Activated T-cell treated with anti-CD3 and anti-CD28 coated beads, Interleukin-2, amount 50 U/mL, for 4 hours (primary cell): ENCODE results near the gene SP3. TPM values are rescaled to one million over a fixed set of nuclear protein-coding genes. Genes with fewer than 3 reads are reported as not detected.
"Not testable (repeated sequence)": the region's sequence is repeated elsewhere in the genome, so short reads cannot be mapped to it uniquely, and the experiment has no call there.

Experiments used
- ATAC-seq, 2 donors: fragments of 200-7000 bp; cut with Tn5 transposase; one replicate each; pipeline ENCODE4 v1.10.0; 2021
- DNase-seq: peaks from one replicate; pipeline ENCODE4 v3.0.0-alpha.2; 2020
- H3K27me3 Mint-ChIP-seq: one replicate; pipeline ENCODE4 v1.8.0; 2021; ENCODE audit warnings: low read depth, mixed read lengths
- H3K36me3 Mint-ChIP-seq: one replicate; pipeline ENCODE4 v1.8.0; 2022; ENCODE audit warnings: mixed read lengths; ENCODE audit not compliant: insufficient read depth
- H3K4me1 Mint-ChIP-seq: one replicate; pipeline ENCODE4 v1.8.0; 2021; ENCODE audit warnings: low read depth, mixed read lengths
- H3K4me3 Mint-ChIP-seq: one replicate; pipeline ENCODE4 v1.8.0; 2021; ENCODE audit warnings: mild to moderate bottlenecking, moderate library complexity, mixed read lengths
- H3K9me3 Mint-ChIP-seq: one replicate; pipeline ENCODE4 v1.8.0; 2021; ENCODE audit warnings: mixed read lengths
- total RNA-seq, 3 donors: library from RNA; stranded (reverse); gene quantifications; one replicate each; pipeline ENCODE4 v1.2.1, GENCODE V29; 2021

The SP3 gene
- total RNA-seq, 3 donors from 2014 or later = 86.5 to 89.9 (median 89.9) TPM

DNA sequence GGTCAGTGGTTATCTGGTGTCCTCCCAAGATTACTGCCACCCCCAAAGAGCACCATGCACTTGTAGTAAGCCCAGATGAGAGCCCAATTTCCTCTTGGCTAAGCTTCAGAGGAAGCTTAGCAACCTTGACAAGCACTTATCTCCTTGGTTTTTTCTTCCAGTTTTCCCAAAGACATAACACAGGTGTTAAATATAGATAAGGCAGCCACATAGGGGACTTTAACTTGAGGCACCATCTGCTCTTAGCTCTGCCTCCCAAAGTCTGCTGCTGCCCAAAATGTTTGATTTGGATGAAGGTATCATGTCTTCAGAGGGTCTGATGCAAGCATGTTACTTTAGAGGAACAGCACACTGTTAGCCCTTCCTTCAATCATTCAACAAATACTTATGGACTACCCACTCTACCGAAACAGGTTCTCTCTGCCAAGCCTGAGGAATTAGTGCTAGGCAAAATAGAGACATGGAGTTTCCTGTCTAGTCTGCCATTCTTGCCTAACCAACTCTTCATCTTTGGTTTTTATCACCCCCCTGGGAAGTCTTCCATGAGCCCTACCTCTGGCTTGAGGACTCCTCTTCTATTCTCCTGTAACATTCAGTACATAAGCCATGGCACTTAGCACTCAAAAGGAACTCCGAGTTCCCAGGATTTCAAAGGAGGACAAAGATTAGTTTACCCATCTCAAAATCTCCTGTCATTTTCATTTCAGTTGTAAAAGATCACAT, 73.7 kb downstream of the SP3 start:
- DNase-seq = no peak
- Mint-ChIP-seq H3K4me1 (peaks cover 11% of the 10 kb centered on the region), H3K36me3 (peaks cover 7% of the 10 kb centered on the region), H3K9me3 (peaks cover 14% of the 10 kb centered on the region), H3K27me3 (peaks cover 23% of the 10 kb centered on the region), H3K4me3 (no peak overlapping the region)
- ATAC-seq = no peak

DNA sequence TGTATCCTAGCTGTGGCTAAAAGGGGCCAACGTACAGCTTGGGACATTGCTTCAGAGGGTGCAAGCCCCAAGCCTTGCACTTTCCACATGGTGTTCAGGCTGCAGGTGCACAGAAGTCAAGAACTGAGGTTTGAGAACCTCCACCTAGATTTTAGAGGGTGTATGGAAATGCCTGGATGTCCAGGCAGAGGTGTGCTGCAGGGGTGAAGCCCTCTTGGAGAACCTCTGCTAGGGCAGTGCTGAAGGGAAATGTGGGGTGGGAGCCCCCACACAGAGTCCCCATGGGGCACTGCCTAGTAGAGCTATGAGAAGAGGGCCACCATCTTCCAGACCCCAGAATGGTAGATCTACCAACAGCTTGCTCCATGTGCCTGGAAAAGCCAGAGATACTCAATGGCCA, 75.7 kb downstream of the SP3 start:
- ATAC-seq, H3K4me3 Mint-ChIP-seq, DNase-seq, H3K36me3 Mint-ChIP-seq, H3K4me1 Mint-ChIP-seq: not testable (repeated sequence)
- Mint-ChIP-seq H3K27me3 (peaks cover 31% of the 10 kb centered on the region), H3K9me3 (peaks cover 14% of the 10 kb centered on the region)

DNA sequence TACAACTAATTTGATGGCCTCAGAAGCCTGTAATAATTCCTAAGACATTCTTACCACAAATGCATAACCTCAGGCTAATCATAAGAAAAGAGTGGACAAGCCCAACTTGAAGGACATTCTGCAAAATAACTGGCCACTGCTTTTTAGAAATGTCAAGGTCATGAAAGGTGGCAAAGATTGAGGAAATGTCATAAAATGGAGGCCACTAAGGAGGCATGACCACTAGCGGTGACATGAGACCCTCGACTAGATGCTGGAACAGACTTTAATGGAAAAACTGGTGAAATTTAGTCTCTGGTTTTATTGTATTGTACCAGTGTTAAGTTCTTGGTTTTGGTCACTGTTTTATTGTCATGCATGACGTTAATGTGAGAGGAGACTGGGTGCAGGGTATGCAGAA, 78.6 kb downstream of the SP3 start:
- H3K9me3 Mint-ChIP-seq = peaks cover 14% of the 10 kb centered on the region
- no peak for DNase-seq
- H3K4me3 Mint-ChIP-seq = no peak overlapping the region
- peaks cover 28% of the 10 kb centered on the region for H3K27me3 Mint-ChIP-seq
- peaks cover 7% of the 10 kb centered on the region for H3K36me3 Mint-ChIP-seq
- no peak for ATAC-seq
- H3K4me1 Mint-ChIP-seq = no peaks in the 10 kb centered on the region

DNA sequence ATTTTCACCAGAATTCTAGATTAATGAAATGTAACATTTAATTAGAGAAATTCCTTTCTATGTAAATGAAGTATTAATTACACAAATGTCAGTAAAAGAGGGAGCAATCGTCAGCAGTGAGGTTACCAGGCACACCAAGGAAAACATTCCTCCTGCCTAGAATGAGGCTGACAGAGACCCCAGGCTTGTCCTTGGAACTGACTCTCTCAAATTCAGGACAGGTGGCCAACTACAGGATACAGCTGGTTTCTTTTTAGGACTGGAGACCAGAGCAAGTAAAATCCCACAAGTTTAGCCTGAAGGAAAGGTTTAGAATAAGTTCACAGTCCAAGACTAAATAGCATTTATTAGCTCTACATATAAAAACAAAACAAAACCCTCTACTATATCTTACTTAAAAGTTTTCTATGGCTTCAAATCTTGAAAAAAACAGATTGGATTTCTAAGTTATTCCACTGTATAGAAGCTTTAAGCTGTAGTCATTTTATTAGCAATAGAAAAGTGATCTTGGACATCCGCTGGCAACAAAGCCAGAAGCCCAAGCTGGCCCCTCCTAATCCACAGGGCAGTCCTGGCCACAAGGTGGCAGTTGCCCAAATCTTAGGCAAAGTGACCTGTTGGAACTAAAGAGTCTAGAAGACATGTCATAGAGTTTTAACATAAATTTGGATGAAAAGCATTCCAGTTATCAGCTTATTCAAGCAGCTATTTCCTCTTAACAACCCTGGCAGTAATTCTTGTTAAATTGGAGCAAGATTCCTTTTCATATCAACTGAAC, 81.0 kb downstream of the SP3 start:
- ATAC-seq (no peak), DNase-seq (peak; percentile 17)
- H3K4me1 Mint-ChIP-seq = no peaks in the 10 kb centered on the region
- H3K27me3 Mint-ChIP-seq = peaks cover 29% of the 10 kb centered on the region
- no peak overlapping the region for H3K4me3 Mint-ChIP-seq
- H3K9me3 Mint-ChIP-seq = peaks cover 6% of the 10 kb centered on the region
- H3K36me3 Mint-ChIP-seq = peaks cover 5% of the 10 kb centered on the region

DNA sequence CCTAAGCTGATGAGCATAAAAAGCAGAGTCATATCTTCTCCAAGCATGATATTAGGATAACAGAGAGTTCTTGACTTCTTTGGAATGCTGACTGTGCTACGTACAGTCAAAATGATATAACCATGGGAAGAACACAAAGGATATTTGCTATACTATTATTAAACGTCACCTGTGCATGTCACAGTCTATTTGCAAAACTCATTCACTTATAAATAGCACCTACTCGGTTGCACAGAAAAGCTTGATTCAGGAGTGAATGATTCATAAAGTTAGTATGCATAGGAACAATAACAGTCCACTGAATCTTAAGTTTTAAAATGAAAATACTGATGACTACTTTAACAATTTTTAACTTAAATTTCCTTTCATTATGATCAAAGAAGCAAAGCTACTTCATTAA, 83.3 kb downstream of the SP3 start:
- Mint-ChIP-seq H3K4me3 (no peak overlapping the region), H3K4me1 (no peaks in the 10 kb centered on the region), H3K27me3 (peaks cover 29% of the 10 kb centered on the region), H3K9me3 (no peaks in the 10 kb centered on the region), H3K36me3 (no peaks in the 10 kb centered on the region)
- DNase-seq (no peak), ATAC-seq (no peak)

DNA sequence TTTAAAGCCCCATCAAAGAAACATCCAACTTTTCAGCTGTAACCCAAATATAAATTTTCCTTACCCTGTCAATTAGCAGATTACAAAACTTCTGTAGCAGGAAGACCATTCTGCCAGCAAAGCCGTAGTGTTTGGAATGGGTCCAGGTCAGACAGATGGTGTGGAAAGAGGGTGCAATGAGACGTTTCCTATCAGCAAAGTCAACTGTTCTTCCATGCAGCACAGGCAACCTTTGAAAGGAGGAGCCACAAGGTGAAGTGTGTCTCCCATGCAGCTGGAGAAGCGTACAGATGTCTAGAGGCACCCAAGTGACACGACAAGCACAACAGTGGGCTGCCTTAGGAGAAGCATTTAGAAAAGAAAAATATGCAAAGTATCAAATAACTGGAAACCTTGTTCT, 83.7 kb downstream of the SP3 start:
- ATAC-seq (no peak), DNase-seq (no peak)
- no peaks in the 10 kb centered on the region for H3K9me3 Mint-ChIP-seq
- H3K4me1 Mint-ChIP-seq = no peaks in the 10 kb centered on the region
- no peaks in the 10 kb centered on the region for H3K36me3 Mint-ChIP-seq
- peaks cover 29% of the 10 kb centered on the region for H3K27me3 Mint-ChIP-seq
- H3K4me3 Mint-ChIP-seq = no peak overlapping the region

DNA sequence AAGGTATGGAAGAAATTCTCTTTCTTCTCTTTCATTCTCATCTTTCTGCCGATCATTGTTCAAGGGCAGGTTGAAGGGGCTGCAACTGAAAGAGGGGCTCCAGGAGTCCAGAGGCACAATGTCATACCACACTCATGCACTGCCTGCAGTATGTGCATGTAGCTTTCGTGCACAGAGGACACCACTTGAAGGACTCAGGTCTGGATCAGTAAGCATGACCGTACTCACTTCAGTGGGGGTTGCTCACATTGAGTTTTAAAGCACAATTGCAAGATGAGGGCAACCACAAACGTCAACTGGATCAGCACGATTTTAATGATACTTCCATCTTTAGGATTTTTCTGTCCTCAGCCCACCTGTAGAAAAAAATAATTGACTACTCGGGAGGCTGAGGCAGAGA, 84.6 kb downstream of the SP3 start:
- no peak for DNase-seq
- no peak overlapping the region for H3K4me3 Mint-ChIP-seq
- no peak for ATAC-seq
- no peaks in the 10 kb centered on the region for H3K36me3 Mint-ChIP-seq
- peaks cover 30% of the 10 kb centered on the region for H3K27me3 Mint-ChIP-seq
- no peaks in the 10 kb centered on the region for H3K9me3 Mint-ChIP-seq
- no peaks in the 10 kb centered on the region for H3K4me1 Mint-ChIP-seq

DNA sequence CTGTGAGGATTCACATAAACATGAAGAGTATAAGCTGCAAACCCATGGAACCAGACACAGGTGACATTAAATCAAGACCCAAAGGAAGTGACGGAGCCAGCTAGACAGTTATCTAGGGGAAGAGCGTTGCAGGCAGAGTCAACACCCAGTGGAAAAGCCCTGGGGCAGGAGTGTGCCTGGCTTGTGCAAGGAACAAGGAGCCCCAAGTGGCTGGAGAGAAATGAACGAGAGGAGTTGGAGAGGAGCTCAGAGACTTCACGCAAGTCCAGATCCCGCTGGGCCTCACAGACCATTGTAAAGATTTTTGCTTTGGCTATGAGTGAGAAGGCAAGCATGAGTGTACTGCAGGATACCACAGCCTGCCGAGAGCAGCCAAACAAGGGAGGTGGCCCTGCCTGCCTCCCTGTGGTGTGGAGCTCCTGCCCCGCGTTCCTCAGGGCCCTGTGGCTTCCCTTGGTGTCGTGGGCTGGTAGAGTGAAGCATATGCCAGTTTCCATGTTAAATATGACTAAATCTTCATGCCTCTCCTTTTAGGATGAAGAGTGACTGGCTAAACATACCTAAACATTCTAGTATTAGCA, 88.2 kb downstream of the SP3 start:
- no peaks in the 10 kb centered on the region for H3K9me3 Mint-ChIP-seq
- H3K27me3 Mint-ChIP-seq = peaks cover 23% of the 10 kb centered on the region
- H3K4me3 Mint-ChIP-seq = no peak overlapping the region
- DNase-seq (no peak), ATAC-seq (no peak)
- no peaks in the 10 kb centered on the region for H3K4me1 Mint-ChIP-seq
- no peaks in the 10 kb centered on the region for H3K36me3 Mint-ChIP-seq

DNA sequence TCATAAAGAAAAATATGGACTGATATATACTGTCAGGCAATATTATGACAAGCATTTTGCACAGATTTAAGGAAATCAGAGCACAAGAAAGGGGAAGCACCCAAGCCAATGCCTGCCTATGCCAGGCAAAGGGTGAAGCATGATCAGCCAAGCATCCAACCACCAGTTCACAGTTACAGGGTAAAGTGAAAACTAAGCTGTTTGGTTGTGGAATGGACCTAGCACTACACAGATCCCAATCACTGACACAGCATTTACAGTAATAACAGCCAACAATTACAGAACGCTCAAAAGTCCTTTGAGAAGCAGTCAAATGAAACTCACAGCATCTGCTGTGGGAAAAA, 90.3 kb downstream of the SP3 start:
- H3K36me3 Mint-ChIP-seq = no peaks in the 10 kb centered on the region
- H3K9me3 Mint-ChIP-seq = no peaks in the 10 kb centered on the region
- ATAC-seq (no peak), DNase-seq (no peak)
- peaks cover 12% of the 10 kb centered on the region for H3K27me3 Mint-ChIP-seq
- H3K4me3 Mint-ChIP-seq = no peak overlapping the region
- no peaks in the 10 kb centered on the region for H3K4me1 Mint-ChIP-seq

DNA sequence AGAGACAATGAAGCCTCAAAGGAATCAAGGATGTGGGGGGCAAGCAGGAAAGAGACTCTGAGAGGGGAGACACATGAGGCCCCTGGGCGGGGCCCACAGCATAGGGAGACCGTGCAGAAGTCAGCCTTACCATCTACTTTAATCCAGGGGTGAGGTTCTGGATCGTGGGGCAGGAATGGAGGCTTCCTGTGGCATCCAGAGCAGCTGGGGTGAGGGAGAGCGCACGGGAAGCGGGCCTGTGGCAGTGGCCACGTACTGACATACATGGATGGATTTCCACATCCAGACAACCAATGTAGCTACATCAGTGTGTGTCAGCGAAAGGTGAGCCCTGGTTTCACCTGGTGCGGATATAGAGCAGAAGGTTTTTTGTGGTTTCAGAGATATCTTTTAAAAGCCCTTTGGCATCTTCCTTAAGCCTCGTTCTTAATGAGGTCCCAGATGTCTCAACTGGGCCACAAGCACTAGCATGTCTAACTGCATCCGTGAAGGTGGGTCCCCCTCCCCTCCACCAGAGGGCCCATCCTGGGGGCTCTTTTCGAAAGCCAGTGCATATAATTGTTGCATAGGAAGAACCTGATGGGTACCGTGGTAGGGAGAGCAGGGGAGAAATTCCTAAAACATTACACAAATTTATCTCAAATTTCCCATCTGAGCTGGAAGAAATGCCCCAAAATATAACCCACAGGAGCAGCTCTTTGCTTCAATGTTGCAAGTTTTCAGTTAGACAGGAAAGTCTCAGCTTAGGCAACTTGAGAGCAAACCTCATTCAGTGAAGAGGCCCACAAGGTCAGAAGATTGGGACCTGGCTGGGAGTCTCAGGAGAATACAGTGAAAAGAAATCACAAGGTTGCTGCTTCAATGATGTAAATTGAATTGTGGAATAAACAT, 90.9 kb downstream of the SP3 start:
- ATAC-seq = no peak

DNA sequence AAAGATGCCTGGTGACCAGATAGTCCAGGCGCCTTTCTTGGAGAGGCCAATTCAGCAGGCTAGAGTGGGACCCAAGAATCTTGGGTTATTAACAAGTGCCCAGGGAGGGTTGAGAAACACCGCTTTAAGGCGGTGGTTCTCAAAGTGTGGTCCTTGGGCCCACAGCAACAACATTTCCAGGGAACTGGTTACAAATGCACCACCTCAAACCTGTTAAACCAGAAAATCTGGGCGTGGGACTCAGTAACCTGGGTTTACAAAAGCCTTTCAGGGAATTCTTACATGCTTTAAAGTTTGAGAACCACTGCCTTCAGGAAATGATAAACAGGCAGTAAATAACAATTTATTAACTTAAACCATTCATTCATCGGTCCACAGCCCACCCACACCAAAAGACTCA, 92.5 kb downstream of the SP3 start:
- H3K4me1 Mint-ChIP-seq = no peaks in the 10 kb centered on the region
- ATAC-seq (no peak), DNase-seq (no peak)
- no peaks in the 10 kb centered on the region for H3K9me3 Mint-ChIP-seq
- peaks cover 13% of the 10 kb centered on the region for H3K27me3 Mint-ChIP-seq
- H3K36me3 Mint-ChIP-seq = no peaks in the 10 kb centered on the region
- H3K4me3 Mint-ChIP-seq = no peak overlapping the region

More for the DNA sequence above, 90.9 kb downstream of the SP3 start:
- no peak for DNase-seq
- no peaks in the 10 kb centered on the region for H3K36me3 Mint-ChIP-seq
- H3K9me3 Mint-ChIP-seq = no peaks in the 10 kb centered on the region
- H3K4me3 Mint-ChIP-seq = no peak overlapping the region
- no peaks in the 10 kb centered on the region for H3K4me1 Mint-ChIP-seq
- peaks cover 12% of the 10 kb centered on the region for H3K27me3 Mint-ChIP-seq

DNA sequence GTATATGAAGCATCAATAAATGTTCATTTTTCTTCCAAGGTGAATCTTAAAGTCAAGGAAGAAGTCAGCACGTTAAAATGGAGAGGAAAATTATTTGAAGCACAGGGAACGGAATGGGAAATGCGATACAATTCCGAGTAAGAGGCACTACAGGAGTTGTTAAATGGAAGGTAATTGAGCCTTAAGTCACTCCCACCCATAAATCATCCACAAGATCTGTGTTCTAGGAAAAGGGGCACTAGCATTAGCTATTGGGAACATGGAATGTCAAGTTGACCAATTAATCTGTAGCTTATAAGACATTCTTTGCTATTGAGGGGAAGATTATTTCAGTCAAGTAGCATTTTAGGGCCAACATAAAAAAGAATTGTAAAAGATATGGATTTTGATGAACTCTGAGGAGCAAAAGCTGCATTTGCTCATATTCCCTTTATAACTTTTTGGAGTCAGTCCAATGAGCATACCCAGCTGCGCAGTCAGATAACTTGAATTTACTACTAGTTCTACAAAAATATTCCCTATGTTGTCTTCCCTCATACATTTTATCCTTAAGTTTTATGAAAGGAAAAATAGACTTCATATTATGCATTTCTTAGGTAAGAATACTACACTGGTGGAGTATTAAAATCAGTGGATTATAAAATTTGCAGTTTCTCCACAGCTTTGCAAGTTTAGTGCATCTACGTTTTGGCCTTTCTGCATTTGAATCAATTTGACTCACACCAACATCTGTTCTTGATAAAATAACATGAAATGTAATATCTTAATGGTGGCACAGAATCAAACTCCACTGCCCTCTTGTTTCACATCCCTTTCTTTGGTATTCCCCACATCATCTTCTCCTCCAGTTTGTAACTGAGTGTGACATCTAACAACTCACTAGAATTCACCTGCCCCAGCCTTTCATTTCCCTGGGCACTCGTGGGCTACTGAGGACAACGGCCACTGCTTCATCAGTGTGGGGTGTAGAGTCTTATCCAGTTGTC, 95.6 kb downstream of the SP3 start:
- H3K36me3 Mint-ChIP-seq = no peaks in the 10 kb centered on the region
- H3K4me1 Mint-ChIP-seq = no peaks in the 10 kb centered on the region
- H3K9me3 Mint-ChIP-seq = no peaks in the 10 kb centered on the region
- no peak overlapping the region for H3K4me3 Mint-ChIP-seq
- ATAC-seq = no peak
- peaks cover 22% of the 10 kb centered on the region for H3K27me3 Mint-ChIP-seq
- no peak for DNase-seq

DNA sequence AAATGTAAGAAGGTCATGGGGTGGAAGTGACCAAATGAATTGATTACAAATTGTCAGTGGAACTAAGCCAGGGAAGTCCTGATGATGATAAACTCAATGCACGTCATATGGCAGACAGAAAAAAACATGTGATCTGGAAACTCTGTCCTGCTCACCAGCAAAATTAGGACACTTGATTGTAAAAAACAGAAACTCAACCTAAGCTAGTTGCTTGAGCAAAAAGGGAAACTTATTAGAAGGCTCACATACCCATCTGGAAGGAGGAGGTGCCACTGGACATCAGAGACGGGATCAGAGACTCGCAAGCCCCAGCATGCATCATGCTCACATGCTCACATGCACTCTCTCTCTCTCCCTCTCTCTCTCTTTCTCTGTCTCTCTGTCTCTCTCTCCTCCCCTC, 96.8 kb downstream of the SP3 start:
- H3K4me3 Mint-ChIP-seq = no peak overlapping the region
- peaks cover 22% of the 10 kb centered on the region for H3K27me3 Mint-ChIP-seq
- ATAC-seq = no peak

More for the DNA sequence above, 96.8 kb downstream of the SP3 start:
- DNase-seq = no peak
- H3K4me1 Mint-ChIP-seq = no peaks in the 10 kb centered on the region
- H3K36me3 Mint-ChIP-seq = no peaks in the 10 kb centered on the region
- H3K9me3 Mint-ChIP-seq = no peaks in the 10 kb centered on the region
